ENCODE measurements around the gene ARMC9. TPM values are rescaled to one million over a fixed set of nuclear protein-coding genes. Genes with fewer than 3 reads are reported as not detected.

The ARMC9 gene, protein sequence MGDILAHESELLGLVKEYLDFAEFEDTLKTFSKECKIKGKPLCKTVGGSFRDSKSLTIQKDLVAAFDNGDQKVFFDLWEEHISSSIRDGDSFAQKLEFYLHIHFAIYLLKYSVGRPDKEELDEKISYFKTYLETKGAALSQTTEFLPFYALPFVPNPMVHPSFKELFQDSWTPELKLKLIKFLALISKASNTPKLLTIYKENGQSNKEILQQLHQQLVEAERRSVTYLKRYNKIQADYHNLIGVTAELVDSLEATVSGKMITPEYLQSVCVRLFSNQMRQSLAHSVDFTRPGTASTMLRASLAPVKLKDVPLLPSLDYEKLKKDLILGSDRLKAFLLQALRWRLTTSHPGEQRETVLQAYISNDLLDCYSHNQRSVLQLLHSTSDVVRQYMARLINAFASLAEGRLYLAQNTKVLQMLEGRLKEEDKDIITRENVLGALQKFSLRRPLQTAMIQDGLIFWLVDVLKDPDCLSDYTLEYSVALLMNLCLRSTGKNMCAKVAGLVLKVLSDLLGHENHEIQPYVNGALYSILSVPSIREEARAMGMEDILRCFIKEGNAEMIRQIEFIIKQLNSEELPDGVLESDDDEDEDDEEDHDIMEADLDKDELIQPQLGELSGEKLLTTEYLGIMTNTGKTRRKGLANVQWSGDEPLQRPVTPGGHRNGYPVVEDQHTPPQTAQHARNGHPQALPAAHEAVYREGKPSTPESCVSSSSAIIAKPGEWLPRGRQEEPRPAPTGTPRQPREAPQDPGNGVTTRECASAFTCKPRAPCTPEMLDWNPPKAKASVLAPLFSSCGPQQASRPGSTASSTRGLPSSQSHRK
- total RNA-seq, result 1 to 10 TPM; 2.3 to 2.5 TPM

DNA sequence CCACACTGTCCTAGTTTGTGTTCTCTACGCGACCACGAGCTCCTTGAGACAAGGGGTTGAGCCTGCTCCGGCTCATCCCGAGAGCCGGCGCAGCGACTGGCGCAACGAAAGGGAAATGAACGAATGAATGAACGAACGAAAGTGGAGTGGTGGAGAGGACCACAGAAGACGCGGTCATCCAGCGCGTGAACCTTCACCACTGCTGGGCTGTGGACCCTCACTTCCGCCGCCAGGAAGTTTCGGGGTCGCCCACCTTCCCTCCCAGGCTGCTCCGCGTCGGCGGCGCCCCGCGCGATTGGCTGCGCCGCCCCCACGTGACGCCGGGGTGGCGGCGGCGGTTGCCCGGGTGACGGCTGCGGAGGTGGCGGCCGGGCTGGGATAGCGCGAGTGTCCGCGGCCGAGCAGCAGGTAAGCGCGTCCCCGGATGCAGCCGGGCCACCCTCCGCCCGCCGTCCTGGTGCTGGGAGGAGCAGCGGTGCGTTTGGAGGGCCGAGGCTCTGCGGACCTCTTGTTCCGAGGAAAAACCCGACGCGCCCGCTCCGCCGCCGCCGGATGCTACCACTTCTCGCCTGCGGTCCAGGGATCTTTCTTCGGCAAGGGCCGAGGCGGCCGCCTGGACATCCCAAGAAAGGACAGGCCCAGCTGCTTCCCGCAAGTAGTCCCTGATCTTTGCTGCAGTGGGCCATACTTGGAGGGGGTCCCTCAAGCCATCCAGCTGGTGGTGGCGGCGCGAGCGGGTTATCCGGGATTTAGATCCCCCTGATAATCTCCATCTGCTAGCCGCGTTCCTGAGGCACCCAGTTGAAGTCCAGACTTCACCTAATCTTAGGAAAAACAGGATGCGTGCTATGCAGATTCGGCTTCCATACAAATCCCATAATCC is at the start of gene ARMC9:
Gene ARMC9, plus strand, starts transcription at position 341 of the 883 bp plus-strand sequence. CDS start 7,608 bp downstream, outside the sequence.
- Mint-ChIP-seq H3K27me3 (peaks cover 9% of the 10 kb centered on the region), H3K4me1 (peaks cover 7% of the 10 kb centered on the region), H3K9me3 (ENCODE audit: low read depth) (no peaks in the 10 kb centered on the region), H3K27ac (peak within 1 kb of the TSS; percentile 74), H3K36me3 (ENCODE audit: low read depth) (no peaks in the 10 kb centered on the region), H3K4me3 (peak within 1 kb of the TSS; percentile 89)
- ATAC-seq (peak; percentile 98), DNase-seq (peak; percentile 84)
- ChIA-PET POLR2A (no interaction called here), CTCF (interaction anchor here (0.5 to 0.8 kb wide), 5 partner anchors 18 to 301 kb away, joined by 3 to 4 read pairs (median 3); no protein-coding TSS in a partner anchor)
- intact Hi-C loops (cut with DNase I, micrococcal nuclease), result loop anchor here in 1 of 2 experiments (1.0 to 2.0 kb wide), 3 partner anchors 94 to 316 kb away; partner anchors contain the start of gene PSMD1

DNA sequence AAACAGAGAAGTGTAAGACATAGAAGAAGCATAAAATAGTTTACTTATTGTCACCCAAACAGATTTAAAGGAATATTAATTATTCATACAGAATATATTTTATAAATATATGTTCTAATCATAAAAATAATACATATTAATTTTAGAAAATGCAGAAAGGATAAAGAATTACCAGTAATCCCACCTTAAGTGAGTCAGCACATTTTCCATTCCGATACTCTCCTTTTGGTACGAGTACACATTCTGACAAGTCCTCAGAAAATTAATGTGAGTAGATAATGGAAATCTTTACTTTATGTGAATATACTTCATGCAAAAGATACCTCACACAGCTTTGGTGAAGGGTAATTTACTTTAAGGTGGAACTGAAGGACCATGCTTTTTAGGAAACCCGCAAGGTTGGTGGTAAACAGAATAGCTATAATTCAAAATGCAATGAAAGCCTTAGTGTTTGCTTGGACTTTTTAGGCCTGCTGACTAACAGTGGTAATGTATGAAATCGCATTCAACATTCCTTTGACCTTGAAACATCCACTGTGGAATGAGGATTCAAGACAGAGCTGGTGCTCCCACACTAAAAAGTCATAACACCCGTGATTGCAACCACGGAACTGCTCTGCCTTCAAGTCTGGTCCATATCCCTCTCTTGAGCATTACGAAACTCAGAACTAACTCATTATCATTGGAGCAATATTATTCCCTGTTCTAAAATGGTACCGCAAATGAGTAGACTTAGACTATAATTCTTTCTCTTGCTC is 45.5 kb upstream of the ARMC9 start:
- intact Hi-C loops (cut with DNase I, micrococcal nuclease), result no loop called here
- H3K4me1 Mint-ChIP-seq, result no peaks in the 10 kb centered on the region
- POLR2A ChIA-PET, result no interaction called here
- no peak for DNase-seq
- no peaks in the 10 kb centered on the region for H3K9me3 Mint-ChIP-seq (ENCODE audit: low read depth)
- no peaks in the 10 kb centered on the region for H3K27me3 Mint-ChIP-seq
- no peak overlapping the region for H3K27ac Mint-ChIP-seq
- no peak overlapping the region for H3K4me3 Mint-ChIP-seq
- ATAC-seq, result no peak
- peaks cover 31% of the 10 kb centered on the region for H3K36me3 Mint-ChIP-seq (ENCODE audit: low read depth)
- CTCF ChIA-PET, result interaction anchor here (0.6 to 1.2 kb wide), 3 partner anchors 23 to 261 kb away, joined by 3 to 4 read pairs (median 3); no protein-coding TSS in a partner anchor

DNA sequence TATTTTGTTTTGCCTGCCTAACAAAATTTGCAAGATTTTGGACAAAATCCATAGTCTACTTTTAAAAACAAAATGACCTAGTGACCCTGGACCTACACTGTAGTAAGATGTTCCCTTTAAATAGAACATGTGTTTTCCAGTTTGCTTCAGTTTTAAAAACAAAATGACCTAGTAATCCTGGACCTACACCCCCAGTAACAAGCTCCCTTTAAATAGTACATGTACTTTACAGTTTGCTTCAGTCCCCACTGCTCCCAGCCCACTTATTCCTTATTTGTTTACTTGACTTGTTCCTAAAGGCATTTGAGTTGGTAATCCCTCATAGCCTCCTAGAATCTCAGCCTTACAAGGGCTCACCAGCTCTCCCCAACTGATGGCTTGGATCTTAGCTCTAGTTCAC is 39.1 kb upstream of the ARMC9 start:
- Mint-ChIP-seq H3K27ac (no peak overlapping the region), H3K4me3 (no peak overlapping the region), H3K9me3 (ENCODE audit: low read depth) (no peaks in the 10 kb centered on the region), H3K4me1 (peaks cover 14% of the 10 kb centered on the region), H3K27me3 (no peaks in the 10 kb centered on the region), H3K36me3 (ENCODE audit: low read depth) (peaks cover 28% of the 10 kb centered on the region)
- intact Hi-C loops (cut with DNase I, micrococcal nuclease), result no loop called here
- ATAC-seq, result no peak
- POLR2A ChIA-PET, result no interaction called here
- no peak for DNase-seq
- CTCF ChIA-PET, result interaction anchor here (1.0 kb wide), 2 partner anchors 11 to 55 kb away, joined by 3 read pairs; no protein-coding TSS in a partner anchor

DNA sequence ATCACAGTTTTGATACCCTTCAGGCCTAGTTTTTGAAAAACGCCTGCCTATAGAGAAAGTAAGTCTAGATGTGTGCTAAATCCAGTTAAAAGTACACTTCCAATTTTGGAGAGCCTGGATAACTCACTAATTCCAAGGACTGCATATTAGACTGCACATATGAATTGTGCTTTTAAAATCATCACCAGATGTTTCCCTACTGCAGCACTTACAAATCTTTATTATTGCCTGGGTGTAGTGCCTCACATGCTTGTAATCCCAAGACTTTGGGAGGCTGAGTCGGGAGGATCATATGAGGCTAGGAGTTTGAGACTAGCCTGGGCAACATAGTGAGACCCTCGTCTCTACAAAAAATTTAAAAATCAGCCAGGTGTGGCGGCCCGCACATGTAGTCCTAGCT is 37.7 kb upstream of the ARMC9 start:
- no peaks in the 10 kb centered on the region for H3K27me3 Mint-ChIP-seq
- CTCF ChIA-PET, result interaction anchor here (0.7 to 0.8 kb wide), 2 partner anchors 21 to 91 kb away, joined by 3 read pairs; no protein-coding TSS in a partner anchor
- H3K4me1 Mint-ChIP-seq, result peaks cover 14% of the 10 kb centered on the region

DNA sequence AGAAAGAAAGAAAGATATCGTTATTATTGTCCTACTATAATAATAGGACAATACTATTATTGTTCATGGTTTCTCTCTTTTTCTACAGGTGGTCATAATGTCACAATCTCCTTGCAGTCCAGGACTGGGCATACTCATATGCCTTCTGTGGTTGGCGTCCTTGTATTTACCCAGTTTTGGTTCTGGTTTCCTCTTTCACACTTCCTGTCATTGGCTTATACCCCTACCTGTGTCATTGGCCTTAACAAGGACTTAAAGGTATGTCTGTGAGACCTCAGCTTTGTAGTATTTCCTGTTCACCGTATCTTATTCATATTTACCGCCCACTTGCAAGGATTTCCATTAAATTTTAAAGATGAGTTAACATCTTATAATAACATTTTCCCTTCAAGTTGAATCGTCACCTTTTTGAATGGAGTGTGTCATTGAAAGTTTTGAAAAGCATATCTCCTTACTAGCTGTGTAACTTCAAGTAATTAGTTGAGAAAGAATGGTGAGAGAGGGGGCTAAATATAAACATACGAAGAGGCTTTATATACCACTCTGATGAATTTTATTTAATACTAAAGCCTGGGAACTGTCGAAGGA is 37.1 kb upstream of the ARMC9 start:
- Mint-ChIP-seq H3K36me3 (ENCODE audit: low read depth) (peaks cover 40% of the 10 kb centered on the region), H3K4me3 (no peak overlapping the region), H3K9me3 (ENCODE audit: low read depth) (no peaks in the 10 kb centered on the region), H3K27ac (peak overlapping the region; percentile 65), H3K4me1 (peaks cover 14% of the 10 kb centered on the region), H3K27me3 (no peaks in the 10 kb centered on the region)
- ChIA-PET POLR2A (no interaction called here), CTCF (no interaction called here)
- DNase-seq (no peak), ATAC-seq (peak; percentile 95)
- intact Hi-C loops (cut with DNase I, micrococcal nuclease), result no loop called here

More for the DNA sequence above, 37.7 kb upstream of the ARMC9 start:
- H3K9me3 Mint-ChIP-seq (ENCODE audit: low read depth), result no peaks in the 10 kb centered on the region
- H3K27ac Mint-ChIP-seq, result no peak overlapping the region
- intact Hi-C loops (cut with DNase I, micrococcal nuclease), result no loop called here
- no peak overlapping the region for H3K4me3 Mint-ChIP-seq
- DNase-seq (no peak), ATAC-seq (no peak)
- POLR2A ChIA-PET, result no interaction called here
- H3K36me3 Mint-ChIP-seq (ENCODE audit: low read depth), result peaks cover 38% of the 10 kb centered on the region

DNA sequence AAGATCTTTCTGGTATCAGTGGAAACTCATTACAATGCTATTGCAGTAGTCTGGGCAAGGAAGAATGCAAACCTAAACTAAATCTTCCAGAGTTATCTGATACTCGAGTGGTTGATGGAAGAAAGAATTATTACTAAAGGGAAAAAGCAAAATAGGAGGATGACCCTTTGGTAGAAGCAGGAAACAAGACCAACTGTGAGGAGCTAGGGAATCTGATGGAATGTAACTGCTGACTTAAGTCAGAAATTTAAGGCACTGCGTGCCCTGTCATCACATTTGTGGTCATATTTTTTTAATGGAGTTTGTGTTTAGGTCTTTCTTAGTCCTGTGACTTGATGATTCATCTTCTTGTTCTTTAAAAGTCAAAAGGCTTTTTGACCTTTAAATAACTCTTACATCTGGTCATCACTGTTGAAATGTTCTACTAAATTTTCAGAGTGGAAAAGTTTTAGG is 36.5 kb upstream of the ARMC9 start:
- H3K4me1 Mint-ChIP-seq, result peaks cover 19% of the 10 kb centered on the region
- ChIA-PET POLR2A (no interaction called here), CTCF (no interaction called here)
- H3K27me3 Mint-ChIP-seq, result no peaks in the 10 kb centered on the region
- no peaks in the 10 kb centered on the region for H3K9me3 Mint-ChIP-seq (ENCODE audit: low read depth)
- peaks cover 43% of the 10 kb centered on the region for H3K36me3 Mint-ChIP-seq (ENCODE audit: low read depth)
- DNase-seq, result no peak
- H3K27ac Mint-ChIP-seq, result peak overlapping the region; percentile 65
- no peak overlapping the region for H3K4me3 Mint-ChIP-seq
- ATAC-seq, result peak; percentile 16
- intact Hi-C loops (cut with DNase I, micrococcal nuclease), result no loop called here

DNA sequence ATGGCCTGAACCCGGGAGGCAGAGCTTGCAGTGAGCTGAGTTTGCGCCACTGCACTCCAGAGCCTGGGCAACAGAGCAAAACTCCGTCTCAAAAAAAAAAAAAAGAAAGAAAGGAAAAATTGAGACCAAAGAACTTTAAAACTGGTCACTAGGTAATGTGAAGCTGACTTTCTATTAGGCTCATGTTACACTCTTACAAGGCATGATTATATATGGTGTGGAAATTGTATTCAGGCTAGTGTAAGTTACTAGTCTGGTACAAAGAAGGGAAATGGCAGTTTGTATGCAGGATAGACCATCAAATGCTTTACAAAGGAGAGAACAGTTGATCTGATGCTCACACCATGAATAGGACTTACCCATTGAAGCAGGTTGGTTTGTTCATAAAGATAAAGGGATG is 35.4 kb upstream of the ARMC9 start:
- Mint-ChIP-seq H3K27me3 (no peaks in the 10 kb centered on the region), H3K4me1 (peaks cover 30% of the 10 kb centered on the region), H3K36me3 (ENCODE audit: low read depth) (peaks cover 53% of the 10 kb centered on the region), H3K27ac (peak overlapping the region; percentile 42), H3K4me3 (no peak overlapping the region), H3K9me3 (ENCODE audit: low read depth) (no peaks in the 10 kb centered on the region)
- intact Hi-C loops (cut with DNase I, micrococcal nuclease), result no loop called here
- CTCF ChIA-PET, result no interaction called here
- DNase-seq (no peak), ATAC-seq (no peak)
- POLR2A ChIA-PET, result no interaction called here

DNA sequence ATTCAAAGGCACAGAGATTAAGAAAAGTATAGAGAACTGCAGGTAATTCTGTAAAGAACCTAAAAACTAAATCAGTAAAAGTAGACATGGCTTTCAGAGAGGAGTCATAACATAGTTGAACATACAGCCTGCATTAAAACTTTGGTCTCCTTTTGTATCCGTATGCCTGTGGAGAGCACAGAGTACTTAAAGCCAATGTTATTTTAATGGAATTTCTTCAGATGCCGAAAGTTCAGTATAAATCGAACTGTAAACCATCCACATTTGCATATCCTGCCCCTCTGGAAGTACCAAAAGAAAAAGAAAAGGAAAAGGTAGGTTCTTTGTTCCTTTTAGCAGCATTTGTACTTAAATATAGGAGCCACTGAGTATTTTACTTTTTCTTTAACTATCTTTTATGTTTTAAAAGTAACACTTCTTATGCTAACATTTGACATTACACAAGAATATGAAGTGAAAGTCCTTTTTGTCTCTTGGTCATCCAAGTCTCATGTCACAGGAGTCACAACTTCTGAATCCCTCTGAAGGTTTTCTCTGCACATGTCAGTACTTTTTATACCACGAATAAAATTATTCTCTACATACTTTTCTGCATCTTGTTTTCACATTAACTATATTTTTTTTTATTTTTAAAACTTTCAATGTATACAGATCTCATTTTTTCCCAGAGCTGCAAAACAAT is 34.9 kb upstream of the ARMC9 start:
- Mint-ChIP-seq H3K27me3 (no peaks in the 10 kb centered on the region), H3K4me1 (peaks cover 36% of the 10 kb centered on the region), H3K9me3 (ENCODE audit: low read depth) (no peaks in the 10 kb centered on the region), H3K4me3 (no peak overlapping the region), H3K27ac (peak overlapping the region; percentile 42), H3K36me3 (ENCODE audit: low read depth) (peaks cover 55% of the 10 kb centered on the region)
- ChIA-PET POLR2A (no interaction called here), CTCF (no interaction called here)
- intact Hi-C loops (cut with DNase I, micrococcal nuclease), result no loop called here
- no peak for ATAC-seq
- no peak for DNase-seq

DNA sequence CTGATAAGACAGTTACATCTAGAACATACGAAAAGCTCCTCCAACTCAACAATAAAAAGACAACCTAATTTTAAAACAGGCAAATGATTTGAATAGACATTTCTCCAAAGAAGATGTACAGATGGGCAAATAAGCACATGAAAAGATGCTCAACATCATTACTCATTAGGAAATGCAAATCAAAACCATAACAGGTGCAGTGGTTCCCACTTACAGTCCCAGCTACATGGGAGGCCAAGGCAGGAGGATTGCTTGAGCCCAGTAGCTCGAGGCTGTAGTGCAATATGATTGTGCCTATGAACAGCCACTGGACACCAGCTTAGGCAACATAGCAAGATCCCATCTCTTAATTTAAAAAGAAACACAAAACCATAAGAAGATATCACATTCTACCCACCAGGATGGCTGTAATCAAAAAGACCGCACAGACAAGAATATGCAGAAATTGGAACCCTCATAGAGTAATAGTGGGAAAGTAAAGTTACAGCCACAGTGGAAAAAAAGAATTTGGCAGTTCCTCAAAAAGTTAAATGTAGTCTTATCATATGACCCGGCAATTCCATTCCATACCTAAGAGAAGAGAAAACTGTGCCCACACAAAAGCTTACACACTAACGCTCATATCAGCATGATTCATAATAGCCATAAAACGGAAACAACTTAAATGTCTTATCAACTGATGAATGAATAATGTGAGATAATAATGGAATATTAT is 30.5 kb upstream of the ARMC9 start:
- Mint-ChIP-seq H3K4me1 (peaks cover 26% of the 10 kb centered on the region), H3K4me3 (no peak overlapping the region), H3K27ac (peak overlapping the region; percentile 48), H3K9me3 (ENCODE audit: low read depth) (no peaks in the 10 kb centered on the region), H3K36me3 (ENCODE audit: low read depth) (peaks cover 63% of the 10 kb centered on the region), H3K27me3 (no peaks in the 10 kb centered on the region)
- intact Hi-C loops (cut with DNase I, micrococcal nuclease), result no loop called here
- ChIA-PET CTCF (interaction anchor here (0.5 to 1.1 kb wide), 3 partner anchors 12 to 29 kb away, joined by 3 read pairs; no protein-coding TSS in a partner anchor), POLR2A (no interaction called here)
- peak; percentile 68 for ATAC-seq
- no peak for DNase-seq

All from activated CD4-positive, alpha-beta T cell treated with anti-CD3 and anti-CD28 coated beads for 36 hours (primary cell).